Sigmoid colon (tissue), 4 donors: ENCODE data around the gene SMIM28.

ENCODE experiments used
- CTCF ChIP-seq, 4 experiments: fragments of 450-650 bp in 3 of 4; fragments of 200-600 bp in 1 of 4; IDR thresholded peaks; one replicate each; pipeline ENCODE4 v1.5.1; 2016 to 2019; ENCODE audit warnings: antibody characterized with exemption in 4 of 4, mild to moderate bottlenecking in 3 of 4, moderate library complexity in 2 of 4
- EP300 ChIP-seq, 4 donors: sonication (generic); formaldehyde crosslinking; IDR thresholded peaks; one replicate each; pipeline ENCODE4 v1.6.1; 2017; ENCODE audit warnings: antibody characterized with exemption in 4 of 4
- POLR2A ChIP-seq, 2 donors: fragments of 450-650 bp; IDR thresholded peaks; one replicate each; pipeline ENCODE4 v1.6.1; 2016; ENCODE audit warnings: antibody characterized with exemption in 2 of 2, mild to moderate bottlenecking in 2 of 2, moderate library complexity in 2 of 2
- POLR2AphosphoS5 ChIP-seq, 4 donors: sonication (generic); formaldehyde crosslinking; IDR thresholded peaks; one replicate each; pipeline ENCODE4 v1.6.1; 2017; ENCODE audit warnings: antibody characterized with exemption in 4 of 4

- TF ChIP-seq POLR2A (IDR thresholded peaks at IDR 0.05) = no peak
- no peak for TF ChIP-seq CTCF (IDR thresholded peaks at IDR 0.05)
- TF ChIP-seq POLR2AphosphoS5 (IDR thresholded peaks at IDR 0.05) = no peak
- TF ChIP-seq EP300 (IDR thresholded peaks at IDR 0.05) = no peak
These were observed 37.4 kb downstream of the SMIM28 start for GRCh38 chr6:138415125-138415524.
